ENCODE data around the gene MAGEF1.
A peak's percentile ranks its signal among the peaks of the same experiment; 100 is the strongest.

Gene MAGEF1

DNA sequence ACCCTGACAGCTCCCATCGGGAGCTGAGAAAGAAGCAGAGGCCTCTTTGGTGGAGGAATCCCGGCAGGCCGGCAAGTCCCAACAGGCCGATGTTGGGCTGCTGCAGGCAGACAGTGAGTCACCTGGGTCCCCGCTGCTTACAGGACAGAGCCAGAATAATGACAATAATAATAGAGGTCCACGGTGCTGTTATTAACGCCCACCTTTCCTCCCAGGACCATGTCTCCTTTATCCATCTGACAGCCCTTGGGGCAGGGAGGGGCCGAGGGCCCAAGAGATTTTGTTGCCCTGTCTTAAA lies 29.3 kb upstream of the MAGEF1 start:
- no peak for DNase-seq (ENCODE audit: low read depth)
- TF ChIP-seq, protein P1, sequence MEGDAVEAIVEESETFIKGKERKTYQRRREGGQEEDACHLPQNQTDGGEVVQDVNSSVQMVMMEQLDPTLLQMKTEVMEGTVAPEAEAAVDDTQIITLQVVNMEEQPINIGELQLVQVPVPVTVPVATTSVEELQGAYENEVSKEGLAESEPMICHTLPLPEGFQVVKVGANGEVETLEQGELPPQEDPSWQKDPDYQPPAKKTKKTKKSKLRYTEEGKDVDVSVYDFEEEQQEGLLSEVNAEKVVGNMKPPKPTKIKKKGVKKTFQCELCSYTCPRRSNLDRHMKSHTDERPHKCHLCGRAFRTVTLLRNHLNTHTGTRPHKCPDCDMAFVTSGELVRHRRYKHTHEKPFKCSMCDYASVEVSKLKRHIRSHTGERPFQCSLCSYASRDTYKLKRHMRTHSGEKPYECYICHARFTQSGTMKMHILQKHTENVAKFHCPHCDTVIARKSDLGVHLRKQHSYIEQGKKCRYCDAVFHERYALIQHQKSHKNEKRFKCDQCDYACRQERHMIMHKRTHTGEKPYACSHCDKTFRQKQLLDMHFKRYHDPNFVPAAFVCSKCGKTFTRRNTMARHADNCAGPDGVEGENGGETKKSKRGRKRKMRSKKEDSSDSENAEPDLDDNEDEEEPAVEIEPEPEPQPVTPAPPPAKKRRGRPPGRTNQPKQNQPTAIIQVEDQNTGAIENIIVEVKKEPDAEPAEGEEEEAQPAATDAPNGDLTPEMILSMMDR (conservative IDR thresholded peaks at IDR 0.05; ENCODE audit: low read length): no peak
- H3K4me3 ChIP-seq (ENCODE audit: low read length): no peak overlapping the region

DNA sequence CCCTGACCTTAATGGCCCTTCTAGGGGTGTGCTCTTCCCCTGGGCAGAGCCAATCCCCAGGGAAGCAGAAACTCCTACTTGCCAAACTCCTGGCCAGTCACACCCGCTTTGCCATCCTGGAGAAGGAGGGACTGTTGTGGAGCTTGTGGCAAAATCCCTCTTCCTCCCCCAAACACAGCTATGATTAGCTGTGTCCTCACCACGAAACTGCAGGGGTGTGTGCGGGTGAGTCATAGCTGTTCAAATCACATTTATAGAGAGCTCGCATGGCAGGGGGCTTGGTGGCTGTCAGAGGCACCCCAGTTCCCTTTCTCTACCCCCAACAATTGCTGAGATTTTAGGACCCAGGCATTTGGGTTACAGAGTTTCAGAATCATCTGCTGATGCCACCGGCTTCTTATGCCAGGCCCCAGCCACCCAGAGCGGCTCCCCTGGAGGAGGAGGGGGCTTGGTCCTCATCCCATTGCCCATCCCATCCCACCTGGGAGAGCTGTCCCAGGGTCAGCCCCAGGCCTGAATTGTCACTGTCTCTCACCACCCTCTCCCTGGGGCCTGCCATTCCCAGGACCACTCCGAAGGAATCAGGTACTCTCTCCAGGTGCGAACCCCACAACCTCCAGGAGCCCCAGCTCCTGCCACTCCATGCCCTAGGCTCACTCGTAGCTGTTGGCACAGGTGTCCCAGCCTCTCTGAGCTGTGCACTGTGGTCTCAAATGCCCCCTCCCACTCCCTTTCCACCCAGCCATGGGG lies 28.8 kb upstream of the MAGEF1 start:
- TF ChIP-seq, protein P1 (conservative IDR thresholded peaks at IDR 0.05; ENCODE audit: low read length): no peak
- DNase-seq (ENCODE audit: low read depth): peak; percentile 66

DNA sequence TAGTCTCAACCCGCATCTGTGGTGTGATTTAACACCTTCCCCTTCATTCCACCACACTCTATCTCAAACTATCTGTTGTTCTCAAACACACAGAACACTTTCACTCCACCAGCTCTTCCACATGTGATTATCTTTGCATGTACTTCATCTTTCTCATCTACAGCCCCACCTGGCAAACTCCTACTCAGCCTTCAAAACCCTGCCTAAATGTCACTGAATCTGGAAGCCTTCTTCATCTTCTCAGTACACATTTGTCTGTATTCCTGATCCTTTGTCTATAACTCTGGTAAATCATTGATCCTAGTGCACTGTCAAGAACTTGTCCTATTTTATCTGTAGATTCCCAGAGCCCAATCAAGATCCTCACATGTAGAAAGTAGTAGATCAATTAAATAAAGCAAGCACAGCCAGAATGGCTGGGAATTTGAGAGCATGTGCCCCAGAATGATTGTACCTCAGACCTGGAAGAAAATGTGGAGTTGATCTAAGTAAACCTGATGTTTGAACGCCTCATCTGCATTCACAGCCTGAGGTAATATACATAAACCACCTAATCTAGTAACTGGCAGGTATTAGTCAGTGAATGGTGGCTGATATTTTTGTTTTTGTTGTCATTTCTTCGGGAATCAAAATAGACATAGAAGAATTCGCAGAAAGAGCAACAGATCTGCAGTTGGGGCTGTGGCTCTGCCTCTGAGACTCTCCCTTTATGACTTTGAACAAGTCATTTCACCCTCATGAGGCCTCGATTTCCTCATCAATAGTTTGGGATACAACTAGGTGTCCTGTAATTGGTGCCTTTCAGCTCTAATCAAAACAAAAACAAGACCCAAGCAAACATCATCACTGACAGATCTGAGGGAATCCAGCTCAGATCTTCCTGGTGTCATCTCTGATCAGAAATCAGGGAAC lies 28.0 kb upstream of the MAGEF1 start:
- H3K4me3 ChIP-seq (ENCODE audit: low read length): no peak overlapping the region
- DNase-seq (ENCODE audit: low read depth): no peak
- TF ChIP-seq, protein P1 (conservative IDR thresholded peaks at IDR 0.05; ENCODE audit: low read length): no peak

More for the DNA sequence above, 28.8 kb upstream of the MAGEF1 start:
- H3K4me3 ChIP-seq (ENCODE audit: low read length): no peak overlapping the region

DNA sequence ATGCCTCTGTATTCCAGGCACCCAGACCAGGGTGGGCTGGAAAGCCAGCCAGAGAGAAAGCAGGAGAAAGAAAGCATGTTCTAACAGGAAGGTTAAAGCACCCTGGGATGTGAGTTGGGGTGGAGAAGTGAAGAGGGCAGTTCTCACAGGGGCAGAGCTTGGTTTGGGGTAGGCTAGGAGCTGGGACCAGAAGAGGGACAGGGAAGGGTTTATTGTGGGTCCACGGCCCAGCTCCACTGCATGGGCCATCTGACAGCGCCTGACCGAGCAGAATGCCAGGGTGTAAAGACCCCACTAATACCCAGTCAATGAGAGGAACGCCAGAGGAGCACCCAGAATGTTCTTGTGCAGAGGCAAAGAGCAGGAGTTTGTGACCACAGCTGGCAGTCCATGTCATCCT lies 27.1 kb upstream of the MAGEF1 start:
- no peak for DNase-seq (ENCODE audit: low read depth)
- H3K4me3 ChIP-seq (ENCODE audit: low read length): no peak overlapping the region
- TF ChIP-seq, protein P1 (conservative IDR thresholded peaks at IDR 0.05; ENCODE audit: low read length): no peak

DNA sequence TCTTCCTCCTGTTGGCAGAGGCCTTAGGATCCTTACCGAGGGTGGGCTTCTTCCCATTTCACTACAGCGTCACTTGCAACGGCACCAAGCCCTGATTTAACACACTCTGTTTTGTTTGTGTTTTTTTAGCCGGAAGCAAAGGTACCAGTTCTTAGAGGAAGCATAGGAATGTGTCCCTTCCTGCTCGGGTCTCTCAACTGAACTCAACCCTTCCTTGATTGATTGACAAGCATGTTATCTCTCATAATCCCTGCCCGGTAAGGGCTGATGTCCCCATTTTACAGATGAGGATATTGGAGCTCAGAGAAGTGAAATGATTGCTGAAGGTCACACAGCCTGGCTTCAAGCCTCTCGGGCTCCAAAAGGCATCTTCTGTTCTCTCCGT lies 26.6 kb upstream of the MAGEF1 start:
- DNase-seq (ENCODE audit: low read depth): no peak
- TF ChIP-seq, protein P1 (conservative IDR thresholded peaks at IDR 0.05; ENCODE audit: low read length): no peak
- no peak overlapping the region for H3K4me3 ChIP-seq (ENCODE audit: low read length)

DNA sequence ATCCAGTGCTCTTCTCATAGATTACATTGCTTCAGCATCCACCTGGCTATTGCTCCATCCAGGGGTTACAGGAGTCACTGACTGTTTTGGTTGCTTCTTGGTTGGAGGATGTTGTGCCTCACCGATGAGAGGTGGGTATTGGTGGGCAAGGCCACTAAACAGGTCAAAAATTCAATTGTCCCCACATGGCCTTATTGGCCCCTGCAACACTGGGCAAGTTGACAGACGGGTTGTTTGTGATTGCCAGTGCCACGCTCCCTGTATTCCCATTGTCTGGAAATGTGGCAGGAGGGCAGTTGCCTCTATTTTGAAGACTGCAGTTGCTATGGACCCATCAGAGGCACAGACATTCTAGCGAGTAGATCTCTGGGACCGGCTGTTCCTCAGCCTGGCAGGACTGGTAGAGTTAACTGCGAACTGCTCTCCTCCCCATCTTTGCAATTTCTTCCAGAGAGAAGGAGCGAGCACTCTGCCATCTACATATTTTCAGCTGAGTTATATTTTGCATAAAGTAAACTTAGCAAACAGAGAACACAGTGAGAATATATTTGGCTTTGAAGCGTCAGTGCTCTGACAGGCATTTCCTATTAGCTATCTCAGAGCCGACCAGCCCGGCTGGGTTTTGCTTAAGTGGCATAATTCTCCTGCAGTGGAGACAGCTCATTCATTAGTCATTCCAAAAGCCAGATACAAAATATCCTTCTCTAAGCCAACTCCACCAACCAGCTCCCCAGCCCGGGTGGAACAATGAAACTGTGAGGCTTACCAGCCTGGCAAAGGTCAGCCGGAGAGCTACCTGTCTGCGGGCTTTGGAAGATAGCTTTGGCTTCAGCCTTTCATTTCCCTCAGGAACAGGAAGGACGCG lies 26.0 kb upstream of the MAGEF1 start:
- H3K4me3 ChIP-seq (ENCODE audit: low read length): no peak overlapping the region
- TF ChIP-seq, protein P1 (conservative IDR thresholded peaks at IDR 0.05; ENCODE audit: low read length): no peak
- DNase-seq (ENCODE audit: low read depth): peak; percentile 66

Data from AG10803 (cell line).